H1 (cell line): Measurements from ENCODE around the gene FGGY. TPM values are rescaled to one million over a fixed set of nuclear protein-coding genes. Genes with fewer than 3 reads are reported as not detected.

ENCODE experiments used
- CTCF ChIA-PET: fragments of 300-600 bp; sonication (Branson Sonifier 250); formaldehyde crosslinking; loops from one replicate; lab custom pipeline; 2021; ENCODE audit not compliant: partially characterized antibody; lab: Charles Lee
- POLR2A ChIA-PET: fragments of 300-600 bp; sonication (Branson Sonifier 250); formaldehyde crosslinking; loops from one replicate; lab custom pipeline; 2021; ENCODE audit warnings: inconsistent platforms; ENCODE audit not compliant: partially characterized antibody; lab: Charles Lee
- DNase-seq, 2 experiments: peaks; one replicate each; pipeline versions ENCODE4 v3.0.0 to v3.0.0-alpha.2; 2010 to 2022; ENCODE audit warnings: low spot score in 2 of 2, low read depth in 1 of 2, mixed read lengths in 1 of 2
- FAIRE-seq: peaks from 2 replicates; lab custom pipeline; 2011; peaks lifted over from hg19 to GRCh38; lab: Jason Lieb, UNC
- H2AFZ ChIP-seq: 2 replicates; pipeline ENCODE4 v1.8.1; 2012; ENCODE audit warnings: low read length, inconsistent platforms
- H2AK5ac ChIP-seq: 2 replicates; pipeline ENCODE4 v1.6.1; 2013; ENCODE audit warnings: low read depth, low read length
- H2BK120ac ChIP-seq: replicated peaks from 2 replicates; pipeline ENCODE3; 2013; ENCODE audit warnings: low read depth, low read length, inconsistent platforms
- H2BK12ac ChIP-seq: 2 replicates; pipeline ENCODE4 v1.6.1; 2013; ENCODE audit warnings: low read depth, low read length
- H2BK15ac ChIP-seq: 2 replicates; pipeline ENCODE4 v1.6.1; 2013; ENCODE audit warnings: low read length
- H2BK20ac ChIP-seq: 2 replicates; pipeline ENCODE4 v1.6.1; 2013; ENCODE audit warnings: low read length
- H2BK5ac ChIP-seq: 2 replicates; pipeline ENCODE4 v1.6.1; 2013; ENCODE audit warnings: low read depth, low read length
- H3K14ac ChIP-seq: 2 replicates; pipeline ENCODE4 v1.6.1; 2013; ENCODE audit warnings: inconsistent platforms; ENCODE audit not compliant: insufficient read length
- H3K18ac ChIP-seq: 2 replicates; pipeline ENCODE4 v1.6.1; 2013; ENCODE audit warnings: low read length; ENCODE audit errors: extremely low read depth
- H3K23ac ChIP-seq: 2 replicates; pipeline ENCODE4 v1.6.1; 2013; ENCODE audit warnings: inconsistent platforms; ENCODE audit not compliant: insufficient read length
- H3K23me2 ChIP-seq: 2 replicates; pipeline ENCODE4 v1.6.1; 2013; ENCODE audit warnings: low read depth, low read length
- H3K27ac ChIP-seq: 2 replicates; pipeline ENCODE4 v1.6.1; 2011; ENCODE audit warnings: low read depth, low read length, inconsistent platforms
- H3K27me3 ChIP-seq, 4 experiments: replicated peaks in 1 of 4; 1 replicate in 1 of 4; 2 replicates in 3 of 4; pipeline versions ENCODE4 v1.6.1 to v1.8.1; 2011 to 2013; ENCODE audit warnings: low read length in 3 of 4, mild to moderate bottlenecking in 3 of 4, inconsistent platforms in 2 of 4, mixed read lengths in 2 of 4, moderate library complexity in 1 of 4; ENCODE audit not compliant: control insufficient read depth in 3 of 4, insufficient read depth in 3 of 4; ENCODE audit errors: extremely low read depth in 1 of 4
- H3K36me3 ChIP-seq, 4 experiments: 2 replicates each; pipeline versions ENCODE4 v1.6.1 to v1.8.1; 2011 to 2013; ENCODE audit warnings: mild to moderate bottlenecking in 4 of 4, low read length in 3 of 4, moderate library complexity in 2 of 4, control low read depth in 1 of 4, inconsistent platforms in 1 of 4; ENCODE audit not compliant: insufficient read depth in 4 of 4, control insufficient read depth in 2 of 4
- H3K4ac ChIP-seq: replicated peaks from 2 replicates; pipeline ENCODE3; 2013; ENCODE audit warnings: low read length, low read depth, mixed read lengths, inconsistent platforms; ENCODE audit not compliant: insufficient read length
- H3K4me1 ChIP-seq, 4 experiments: replicated peaks in 1 of 4; 1 replicate in 1 of 4; 2 replicates in 3 of 4; pipeline versions ENCODE4 v1.6.1 to v1.8.1; 2011 to 2013; ENCODE audit warnings: low read length in 3 of 4, inconsistent platforms in 2 of 4, mixed read lengths in 1 of 4; ENCODE audit not compliant: insufficient read depth in 4 of 4, control insufficient read depth in 3 of 4
- H3K4me2 ChIP-seq, 2 experiments: 2 replicates each; pipeline versions ENCODE4 v1.6.1 to v1.8.1; 2011 to 2013; ENCODE audit warnings: low read depth in 2 of 2, low read length in 2 of 2, control low read depth in 1 of 2, inconsistent platforms in 1 of 2, mild to moderate bottlenecking in 1 of 2; ENCODE audit not compliant: insufficient read depth in 1 of 2
- H3K4me3 ChIP-seq, 4 experiments: fragments of 200-600, 300-600 bp in 1 of 4; sonication (generic), shearing (Covaris generic), sonication (Bioruptor Twin) in 1 of 4; 2 replicates each; pipeline versions ENCODE4 v1.5.1 to v1.8.1; 2011 to 2016; ENCODE audit warnings: low read length in 4 of 4, low read depth in 3 of 4, control low read depth in 2 of 4, inconsistent platforms in 2 of 4, mild to moderate bottlenecking in 2 of 4, mixed read lengths in 1 of 4, moderate library complexity in 1 of 4; ENCODE audit not compliant: insufficient read depth in 2 of 4; ENCODE audit errors: extremely low read depth in 1 of 4
- H3K56ac ChIP-seq: replicated peaks from 2 replicates; pipeline ENCODE3; 2013; ENCODE audit warnings: low read depth, mild to moderate bottlenecking, mixed read lengths, low read length, inconsistent platforms; ENCODE audit not compliant: insufficient read length
- H3K79me1 ChIP-seq: 2 replicates; pipeline ENCODE4 v1.6.1; 2013; ENCODE audit warnings: low read depth, low read length, control low read depth
- H3K79me2 ChIP-seq, 2 experiments: 2 replicates each; pipeline versions ENCODE4 v1.6.1 to v1.8.1; 2012 to 2013; ENCODE audit warnings: low read length in 2 of 2, mild to moderate bottlenecking in 2 of 2, inconsistent platforms in 1 of 2; ENCODE audit not compliant: insufficient read depth in 2 of 2, control insufficient read depth in 1 of 2
- H3K9ac ChIP-seq, 4 experiments: replicated peaks in 1 of 4; 1 replicate in 1 of 4; 2 replicates in 3 of 4; pipeline versions ENCODE4 v1.6.1 to v1.8.1; 2011 to 2013; ENCODE audit warnings: low read depth in 3 of 4, low read length in 3 of 4, control low read depth in 2 of 4, mild to moderate bottlenecking in 2 of 4, moderate library complexity in 2 of 4, inconsistent platforms in 1 of 4; ENCODE audit errors: extremely low read depth in 1 of 4
- H3K9me3 ChIP-seq, 2 experiments: 2 replicates each; pipeline versions ENCODE4 v1.6.1 to v1.8.1; 2012 to 2013; ENCODE audit warnings: mild to moderate bottlenecking in 2 of 2, moderate library complexity in 2 of 2, control low read depth in 1 of 2, inconsistent platforms in 1 of 2, low read depth in 1 of 2, low read length in 1 of 2, mixed read lengths in 1 of 2; ENCODE audit not compliant: insufficient read depth in 2 of 2
- H4K20me1 ChIP-seq, 2 experiments: replicated peaks in 1 of 2; 2 replicates each; pipeline versions ENCODE3 to v1.8.1; 2011 to 2013; ENCODE audit warnings: inconsistent platforms in 2 of 2, low read length in 2 of 2, mild to moderate bottlenecking in 1 of 2; ENCODE audit not compliant: insufficient read depth in 2 of 2, control insufficient read depth in 1 of 2
- H4K5ac ChIP-seq: 2 replicates; pipeline ENCODE4 v1.6.1; 2013; ENCODE audit warnings: low read length, low read depth, mixed read lengths, inconsistent platforms; ENCODE audit not compliant: insufficient read length
- H4K8ac ChIP-seq: 2 replicates; pipeline ENCODE4 v1.8.0; 2013; ENCODE audit warnings: mild to moderate bottlenecking, moderate library complexity, low read length, inconsistent platforms; ENCODE audit not compliant: insufficient read depth; ENCODE audit errors: extremely low read depth
- H4K91ac ChIP-seq: replicated peaks from 2 replicates; pipeline ENCODE3; 2013; ENCODE audit warnings: low read length, mixed read lengths, inconsistent platforms; ENCODE audit not compliant: insufficient read length
- ASH2L ChIP-seq: fragments of 200-600, 300-600 bp; sonication (generic); IDR thresholded peaks from one replicate; pipeline ENCODE4 v1.7.1; 2017; ENCODE audit warnings: low read length
- FOSL1 ChIP-seq: IDR thresholded peaks from 2 replicates; pipeline ENCODE4 v1.6.1; 2011; ENCODE audit warnings: mild to moderate bottlenecking, low read depth, low read length, moderate library complexity; ENCODE audit not compliant: insufficient read depth
- KDM1A ChIP-seq: fragments of 200-600, 300-600 bp; sonication (generic); IDR thresholded peaks from 2 replicates; pipeline ENCODE4 v1.7.1; 2016; ENCODE audit warnings: mild to moderate bottlenecking, low read length, borderline replicate concordance
- KDM5A ChIP-seq: fragments of 200-600 bp; IDR thresholded peaks from 2 replicates; pipeline ENCODE4 v1.7.1; 2012; ENCODE audit warnings: mild to moderate bottlenecking, low read length, inconsistent platforms, mixed read lengths
- NANOG ChIP-seq: IDR thresholded peaks from 2 replicates; pipeline ENCODE4 v1.6.1; 2011; ENCODE audit warnings: low read length, low read depth, mild to moderate bottlenecking, inconsistent platforms; ENCODE audit not compliant: insufficient read depth, poor library complexity, severe bottlenecking
- POLR2A ChIP-seq, 2 experiments: IDR thresholded peaks; 1 replicate in 1 of 2; 2 replicates in 1 of 2; pipeline ENCODE4 v1.6.1; 2011; ENCODE audit warnings: low read depth in 2 of 2, low read length in 2 of 2, mild to moderate bottlenecking in 2 of 2; ENCODE audit errors: control extremely low read depth in 1 of 2
- RAD21 ChIP-seq, 2 experiments: IDR thresholded peaks in 1 of 2; conservative IDR thresholded peaks in 1 of 2; 2 replicates each; pipeline ENCODE4 v1.6.1; 2011; ENCODE audit warnings: low read depth in 2 of 2, low read length in 2 of 2, improper control_type of control experiment in 1 of 2, inconsistent platforms in 1 of 2, mild to moderate bottlenecking in 1 of 2, moderate library complexity in 1 of 2
- SP2 ChIP-seq: IDR thresholded peaks from 2 replicates; pipeline ENCODE4 v1.6.1; 2012; ENCODE audit warnings: mild to moderate bottlenecking, low read length, inconsistent platforms
- SP4 ChIP-seq: IDR thresholded peaks from 2 replicates; pipeline ENCODE4 v1.6.1; 2012; ENCODE audit warnings: low read length, inconsistent platforms
- SRF ChIP-seq: IDR thresholded peaks from 2 replicates; pipeline ENCODE4 v1.6.1; 2011; ENCODE audit warnings: mild to moderate bottlenecking, low read depth, low read length, moderate library complexity
- TCF12 ChIP-seq: IDR thresholded peaks from 2 replicates; pipeline ENCODE4 v1.6.1; 2011; ENCODE audit warnings: low read depth, mild to moderate bottlenecking, low read length
- ZNF274 ChIP-seq: IDR thresholded peaks from 2 replicates; pipeline ENCODE4 v1.7.0; 2012; ENCODE audit warnings: low read length, borderline replicate concordance; ENCODE audit errors: extremely low read depth
- WGBS, 2 experiments: shearing (Covaris generic) in 1 of 2; methylation state at CpG; one replicate each; pipeline versions ENCODE4 v1.1.6 to v1.1.7; 2013 to 2015; ENCODE audit warnings: low lambda C conversion rate in 2 of 2, mixed read lengths in 2 of 2, inconsistent platforms in 1 of 2, low coverage in 1 of 2, missing lambda C conversion rate in 1 of 2; ENCODE audit not compliant: insufficient replicate concordance in 2 of 2, insufficient coverage in 1 of 2, insufficient read length in 1 of 2; ENCODE audit errors: extremely low coverage in 1 of 2, missing lambda C conversion rate in 1 of 2; 5-methylcytosine and 5-hydroxymethylcytosine counted together
- polyA plus RNA-seq, 7 experiments: library from polyadenylated mRNA; depleted of rRNA in 3 of 7; stranded (reverse) in 5 of 7; unstranded in 2 of 7; fragments of >200 nt in 5 of 7; fragments of 200-250 nt in 2 of 7; gene quantifications; 1 replicate in 5 of 7; 2 replicates in 1 of 7; 4 replicates in 1 of 7; pipeline versions ENCODE4 v1.2.1 to v1.2.3, GENCODE V29; 2011 to 2013; ENCODE audit warnings: missing spikeins in 2 of 7, mixed read lengths in 2 of 7
- total RNA-seq: library from RNA; stranded (reverse); fragmentation: NEBNext Ultra II Directional; extraction: Animal tissue kit (Norgen Biotek cat#: 25700); gene quantifications from 2 replicates; pipeline ENCODE4 v1.2.1, GENCODE V29; 2021

Gene FGGY
- total and polyA plus RNA-seq, 2 of the 8 experiments (the other 6 are each of a cell fraction or from before 2014, with no cell fraction given) = 10.3 to 12.5 TPM

DNA sequence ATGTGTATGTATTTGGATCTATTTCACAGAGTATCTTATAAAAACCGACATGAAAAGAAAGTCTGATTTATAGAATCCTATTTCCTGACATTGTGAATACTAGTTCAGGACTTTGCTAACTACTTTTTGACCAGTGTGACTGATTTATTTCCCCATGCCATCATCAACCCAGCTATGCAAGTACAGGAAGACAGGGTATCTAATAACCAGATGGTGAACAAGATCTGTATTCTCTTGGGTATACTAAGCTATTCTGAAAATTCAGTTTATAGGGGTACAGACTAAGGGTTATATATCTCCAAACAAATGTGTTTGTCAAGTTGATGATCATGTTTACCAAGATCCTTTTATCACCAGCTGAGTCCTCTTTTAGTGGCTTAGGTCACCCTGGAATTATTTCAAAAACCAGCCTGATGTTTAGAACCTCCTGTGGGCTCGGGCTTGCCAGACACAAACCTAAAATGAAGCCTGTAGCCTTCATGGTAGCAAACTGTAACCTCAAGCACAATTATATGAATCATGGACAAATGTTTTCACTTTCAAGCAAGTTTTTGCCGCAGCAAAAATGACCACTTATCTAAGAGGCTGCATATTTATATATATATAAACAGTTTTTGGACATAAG, 185.1 kb downstream of the FGGY start:
- no peak overlapping the region for H3K4me2 ChIP-seq
- no peak overlapping the region for H2BK120ac ChIP-seq
- CTCF ChIA-PET = no interaction called here

More for the DNA sequence above, 185.1 kb downstream of the FGGY start:
- POLR2A ChIA-PET = no interaction called here
- H2BK5ac ChIP-seq = no peak overlapping the region
- no peaks in the 10 kb centered on the region for H3K23me2 ChIP-seq
- no peak overlapping the region for H2BK20ac ChIP-seq
- FAIRE-seq (no peak), DNase-seq (no peak)
- H3K79me2 ChIP-seq = no peaks in the 10 kb centered on the region
- H3K56ac ChIP-seq = no peak overlapping the region
- H3K4me1 ChIP-seq = peaks cover 0 to 3% (median 0%) of the 10 kb centered on the region in 4 experiments; a peak in 1 of 7 replicates
- H3K18ac ChIP-seq = no peak overlapping the region
- peaks cover 0 to 1% (median 0%) of the 10 kb centered on the region in 4 experiments; a peak in 1 of 7 replicates for H3K27me3 ChIP-seq
- no peak overlapping the region for H3K4ac ChIP-seq
- H4K91ac ChIP-seq = no peak overlapping the region
- no peaks in the 10 kb centered on the region for H3K9me3 ChIP-seq
- H2BK15ac ChIP-seq = no peak overlapping the region
- no peaks in the 10 kb centered on the region for H3K36me3 ChIP-seq
- no peak overlapping the region for H3K27ac ChIP-seq
- H3K9ac ChIP-seq = no peak overlapping the region
- no peak for TF ChIP-seq NANOG
- no peak for TF ChIP-seq RAD21 (IDR thresholded peaks at IDR 0.05 in 1 of 2, conservative IDR thresholded peaks at IDR 0.05 in 1 of 2; ENCODE audit: low read depth in 2 of 2, low read length in 2 of 2)
- no peak for TF ChIP-seq KDM5A
- no peak for TF ChIP-seq ASH2L
- no peak for TF ChIP-seq FOSL1
- TF ChIP-seq ZNF274 = no peak
- no peak for TF ChIP-seq KDM1A
- TF ChIP-seq TCF12 = no peak
- no peak for TF ChIP-seq SRF
- no peak for TF ChIP-seq POLR2A (IDR thresholded peaks at IDR 0.05; ENCODE audit: control extremely low read depth in 1 of 2, low read depth in 2 of 2, low read length in 2 of 2)
- no peak for TF ChIP-seq SP2
- no peak for TF ChIP-seq SP4
- TF ChIP-seq, all 59 proteins: peak for 0
- no peak overlapping the region for H2AK5ac ChIP-seq
- H3K79me1 ChIP-seq = no peaks in the 10 kb centered on the region
- no peak overlapping the region for H3K14ac ChIP-seq
- H3K23ac ChIP-seq = no peak overlapping the region
- no peaks in the 10 kb centered on the region for H4K20me1 ChIP-seq
- no peak overlapping the region for H2BK12ac ChIP-seq
- no peak overlapping the region for H3K4me3 ChIP-seq
- no peak overlapping the region for H2AFZ ChIP-seq
- H4K8ac ChIP-seq = no peak overlapping the region
- WGBS, 2 experiments = 94% methylated on average over 3 of the region's 3 CpGs; no CpG with 5 or more reads in 1 of the 2 experiments
- H4K5ac ChIP-seq = no peak overlapping the region
